Activated CD8-positive, alpha-beta memory T cell treated with anti-CD3 and anti-CD28 coated beads, Interleukin-2, amount 10 ng/mL, durations not matched to agents 7 days and 5 days (primary cell): Measurements from ENCODE around the gene TXNDC2. TPM values are rescaled to one million over a fixed set of nuclear protein-coding genes. Genes with fewer than 3 reads are reported as not detected.

Experiments used
- ATAC-seq: fragments of 150-1000 bp; cut with Tn5 transposase; one replicate; pipeline ENCODE4 v1.10.0; 2021; ENCODE audit warnings: moderate library complexity
- CTCF ChIA-PET: fragments of 350-600 bp; sonication (Branson Sonifier 250); formaldehyde crosslinking; loops from one replicate; lab custom pipeline; 2021; ENCODE audit warnings: antibody characterized with exemption; lab: Charles Lee
- DNase-seq: peaks from one replicate; pipeline ENCODE4 v3.0.0-alpha.2; 2020
- H3K27ac Mint-ChIP-seq: one replicate; pipeline ENCODE4 v1.8.0; 2021; ENCODE audit warnings: mild to moderate bottlenecking, mixed read lengths
- H3K27me3 Mint-ChIP-seq: one replicate; pipeline ENCODE4 v1.8.0; 2021; ENCODE audit warnings: mixed read lengths
- H3K36me3 Mint-ChIP-seq: one replicate; pipeline ENCODE4 v1.8.0; 2021; ENCODE audit warnings: mild to moderate bottlenecking, mixed read lengths
- H3K4me1 Mint-ChIP-seq: one replicate; pipeline ENCODE4 v1.8.0; 2021; ENCODE audit warnings: mixed read lengths
- H3K4me3 Mint-ChIP-seq: one replicate; pipeline ENCODE4 v1.8.0; 2021; ENCODE audit warnings: mild to moderate bottlenecking, moderate library complexity, mixed read lengths
- H3K9me3 Mint-ChIP-seq: one replicate; pipeline ENCODE4 v1.8.0; 2022; ENCODE audit warnings: low read depth, mixed read lengths
- total RNA-seq, 2 experiments: library from RNA; stranded (reverse); gene quantifications; one replicate each; pipeline ENCODE4 v1.2.3, GENCODE V29; 2021

Gene TXNDC2
- total RNA-seq, result not detected

DNA sequence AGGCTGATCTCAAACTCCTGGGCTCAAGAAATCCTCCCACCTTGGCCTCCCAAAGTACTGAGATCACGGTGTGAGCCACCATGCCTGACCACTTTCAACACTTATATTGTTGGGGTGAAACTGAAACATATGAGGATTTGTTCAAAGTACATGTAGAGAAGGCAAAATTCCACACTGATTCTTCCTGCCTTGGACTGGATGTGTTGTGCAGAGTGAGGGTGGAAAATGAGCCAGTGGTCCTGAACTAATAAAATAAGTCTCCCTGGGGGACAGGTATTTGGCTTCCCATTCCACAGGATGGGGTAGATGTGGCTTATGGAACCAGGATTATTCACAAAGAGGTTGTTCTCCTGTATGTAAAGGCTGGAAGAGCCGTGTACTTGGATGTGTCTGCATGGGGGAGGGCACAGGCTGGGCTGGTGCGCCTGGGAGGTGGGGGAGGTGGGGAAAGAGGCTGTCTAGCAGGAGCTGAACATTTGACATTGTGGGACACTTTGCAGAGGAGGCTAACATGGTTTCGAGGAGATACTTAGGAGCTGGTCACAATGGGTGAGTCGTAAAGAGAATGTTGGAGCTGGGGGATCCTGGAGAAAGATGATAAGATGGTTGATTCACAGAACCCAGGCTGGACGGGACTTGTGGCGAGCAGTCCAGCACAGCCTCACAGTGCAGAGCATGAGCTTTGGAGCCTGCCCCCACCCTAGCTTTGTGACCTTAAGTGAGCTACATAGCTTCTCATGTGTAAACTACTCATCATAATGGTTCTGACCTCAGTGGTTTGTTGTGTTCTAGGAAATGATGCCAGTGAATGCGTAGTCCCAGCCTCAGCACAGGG is at the start of gene TXNDC2:
Gene TXNDC2 (plus strand): TSS at position 804 of the 835 bp plus-strand sequence. CDS start 708 bp downstream, outside the sequence.
- Mint-ChIP-seq H3K4me3 (no peak within 1 kb of the TSS), H3K4me1 (peaks cover 12% of the 10 kb centered on the region), H3K27ac (peak within 1 kb of the TSS; percentile 59), H3K36me3 (peaks cover 1% of the 10 kb centered on the region), H3K27me3 (peaks cover 3% of the 10 kb centered on the region), H3K9me3 (no peaks in the 10 kb centered on the region)
- ATAC-seq (peak; percentile 73), DNase-seq (peak; percentile 43)
- CTCF ChIA-PET, result interaction anchor here (1.3 kb wide), 1 partner anchor 9 kb away, joined by 3 read pairs; no protein-coding TSS in a partner anchor

DNA sequence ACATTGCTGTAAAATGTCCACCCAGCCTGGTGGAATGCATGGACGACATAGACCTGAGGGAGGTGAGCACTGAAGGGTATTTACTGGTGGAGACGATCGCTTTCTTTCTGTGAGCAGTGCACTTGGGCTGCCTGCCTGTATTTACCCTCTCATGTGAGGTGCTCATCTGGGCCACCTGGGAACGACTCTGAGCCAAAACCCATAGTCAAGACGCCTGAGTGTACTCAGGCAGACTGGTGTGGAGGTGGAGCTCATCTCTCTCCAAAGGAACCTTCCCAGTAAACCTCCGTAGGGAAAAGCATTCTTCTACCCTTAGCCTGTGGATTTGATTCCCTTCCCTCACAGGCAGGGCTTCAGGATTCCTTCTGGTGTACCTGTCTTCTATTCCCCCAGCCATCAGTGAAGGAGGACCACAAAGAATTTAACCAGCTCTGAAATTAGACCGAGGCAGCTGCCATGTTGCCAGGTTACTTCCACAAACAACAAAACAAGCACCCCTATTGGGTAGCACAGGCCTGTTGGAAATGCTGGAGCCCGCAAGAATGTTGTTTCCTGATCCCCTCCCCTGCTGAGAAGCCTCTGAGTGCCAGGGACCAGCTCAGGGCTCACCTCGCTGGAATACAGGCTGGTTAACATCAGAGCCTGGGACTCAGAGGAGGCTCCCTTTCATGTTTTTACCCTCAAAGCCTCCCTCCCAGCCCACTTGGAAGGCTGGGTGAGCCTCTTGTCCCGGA is 47.5 kb upstream of the TXNDC2 start:
- Mint-ChIP-seq H3K27ac (no peak overlapping the region), H3K36me3 (no peaks in the 10 kb centered on the region), H3K9me3 (no peaks in the 10 kb centered on the region), H3K27me3 (peaks cover 38% of the 10 kb centered on the region), H3K4me3 (no peak overlapping the region), H3K4me1 (no peaks in the 10 kb centered on the region)
- DNase-seq (no peak), ATAC-seq (no peak)
- CTCF ChIA-PET, result no interaction called here

DNA sequence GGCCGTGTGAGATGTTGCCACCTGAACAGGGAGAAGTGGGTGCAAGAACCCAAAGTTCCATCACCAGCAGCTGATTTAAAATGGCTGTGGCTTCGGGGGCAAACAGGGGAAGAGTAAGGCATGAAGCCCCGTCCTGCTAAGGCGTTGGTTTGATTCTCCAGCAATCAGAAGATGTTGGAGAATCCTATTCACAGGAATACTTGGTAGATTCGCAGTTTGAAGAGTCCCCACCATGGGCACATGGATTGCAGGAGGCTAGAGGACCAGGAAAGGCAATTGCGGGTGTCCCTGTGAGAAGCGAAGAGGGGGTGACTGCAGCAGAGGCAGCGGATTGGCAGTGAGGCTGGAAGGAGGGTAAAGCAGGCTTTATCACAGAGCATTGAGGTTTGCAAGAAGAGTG is 46.6 kb upstream of the TXNDC2 start:
- no peaks in the 10 kb centered on the region for H3K9me3 Mint-ChIP-seq

DNA sequence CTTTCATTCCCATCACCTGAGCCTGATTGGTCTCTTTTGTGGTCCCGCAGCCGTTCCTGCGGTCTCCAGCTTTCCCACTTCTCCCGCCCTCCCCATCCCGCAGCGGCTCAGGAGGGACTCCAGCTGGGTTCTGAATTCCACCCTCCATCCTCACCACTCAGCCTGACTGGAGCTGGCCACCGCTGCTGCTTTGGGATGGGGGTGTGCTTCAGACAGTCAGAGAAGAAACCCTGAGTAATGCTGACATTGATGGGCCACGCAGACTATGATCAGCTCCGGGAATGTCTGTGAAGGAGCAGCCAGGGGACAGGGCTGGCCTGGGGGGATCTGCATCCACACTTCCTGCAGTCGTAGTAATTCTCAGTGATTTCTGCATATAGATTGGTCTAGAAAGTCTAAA is 45.9 kb upstream of the TXNDC2 start:
- Mint-ChIP-seq H3K9me3 (no peaks in the 10 kb centered on the region), H3K27me3 (peaks cover 35% of the 10 kb centered on the region), H3K27ac (no peak overlapping the region), H3K4me1 (no peaks in the 10 kb centered on the region), H3K36me3 (no peaks in the 10 kb centered on the region), H3K4me3 (no peak overlapping the region)
- CTCF ChIA-PET, result no interaction called here
- ATAC-seq (no peak), DNase-seq (no peak)

More for the DNA sequence above, 46.6 kb upstream of the TXNDC2 start:
- CTCF ChIA-PET, result no interaction called here
- no peak for ATAC-seq
- Mint-ChIP-seq H3K4me1 (no peaks in the 10 kb centered on the region), H3K27me3 (peaks cover 37% of the 10 kb centered on the region), H3K36me3 (no peaks in the 10 kb centered on the region), H3K4me3 (no peak overlapping the region), H3K27ac (no peak overlapping the region)
- DNase-seq, result no peak

DNA sequence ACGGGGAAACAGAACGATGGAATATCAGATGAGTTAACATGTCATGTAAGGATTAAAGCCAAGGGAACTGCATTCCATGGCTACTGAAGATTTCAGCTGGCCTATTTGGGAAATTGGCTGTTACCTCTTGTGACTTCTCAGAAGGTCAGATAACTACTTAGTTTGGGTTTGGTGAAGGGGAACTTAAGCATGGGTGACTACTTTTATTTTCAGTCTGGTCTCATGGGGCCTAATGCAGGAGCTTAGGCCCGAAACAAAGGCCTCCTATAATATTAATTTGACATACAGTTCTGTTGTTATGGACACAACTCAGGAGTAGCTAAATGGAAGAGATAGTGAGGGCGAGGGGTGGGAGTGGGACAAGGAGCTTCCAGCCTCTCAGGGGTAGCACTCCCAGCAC is 44.0 kb upstream of the TXNDC2 start:
- ATAC-seq (no peak), DNase-seq (no peak)
- Mint-ChIP-seq H3K4me1 (no peaks in the 10 kb centered on the region), H3K27ac (no peak overlapping the region), H3K4me3 (no peak overlapping the region), H3K9me3 (no peaks in the 10 kb centered on the region), H3K27me3 (peaks cover 25% of the 10 kb centered on the region), H3K36me3 (no peaks in the 10 kb centered on the region)
- CTCF ChIA-PET, result no interaction called here

DNA sequence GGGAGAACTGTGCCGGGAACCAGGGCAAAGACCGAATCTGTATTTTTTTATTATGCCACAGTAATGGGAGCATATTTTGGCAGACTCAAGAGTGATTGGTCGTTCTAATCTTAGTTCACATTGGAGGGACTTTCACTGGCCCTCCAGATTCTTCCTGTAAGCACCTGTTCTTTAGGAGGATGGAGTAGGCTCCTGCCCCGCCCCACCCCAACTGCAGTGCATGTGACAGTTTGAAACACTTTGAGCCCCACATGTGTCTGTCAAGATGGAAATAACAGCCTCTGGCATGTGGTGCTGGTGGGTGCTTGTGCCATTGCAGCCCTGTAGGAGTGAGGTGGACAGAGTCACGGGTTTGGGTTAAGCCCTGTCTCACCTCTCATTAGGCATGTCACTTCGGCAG is 43.3 kb upstream of the TXNDC2 start:
- H3K27me3 Mint-ChIP-seq, result peaks cover 25% of the 10 kb centered on the region
- H3K4me3 Mint-ChIP-seq, result no peak overlapping the region
- H3K9me3 Mint-ChIP-seq, result no peaks in the 10 kb centered on the region
- no peak for ATAC-seq
- no peak for DNase-seq
- H3K4me1 Mint-ChIP-seq, result no peaks in the 10 kb centered on the region
- CTCF ChIA-PET, result no interaction called here
- H3K27ac Mint-ChIP-seq, result no peak overlapping the region
- no peaks in the 10 kb centered on the region for H3K36me3 Mint-ChIP-seq

DNA sequence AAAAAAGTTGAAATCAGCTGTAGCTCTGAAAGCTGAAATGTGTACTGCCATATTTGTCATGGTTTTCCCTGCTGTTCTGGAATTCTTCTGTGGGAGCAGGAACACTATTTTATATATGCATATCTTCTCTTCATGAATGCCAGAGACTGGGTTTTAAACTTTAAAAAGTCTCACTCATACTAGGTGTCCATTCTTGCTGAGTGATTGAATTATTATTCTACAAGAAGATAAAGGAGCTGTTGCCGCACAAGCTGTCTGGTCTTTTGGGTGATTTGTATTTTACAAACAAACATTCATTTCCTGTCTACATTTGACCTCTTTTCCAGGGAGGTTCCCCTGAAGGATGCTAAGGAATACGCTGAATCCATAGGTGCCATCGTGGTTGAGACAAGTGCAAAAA is 40.5 kb upstream of the TXNDC2 start:
- Mint-ChIP-seq H3K9me3 (no peaks in the 10 kb centered on the region), H3K27ac (no peak overlapping the region), H3K27me3 (peaks cover 28% of the 10 kb centered on the region), H3K36me3 (no peaks in the 10 kb centered on the region), H3K4me3 (no peak overlapping the region), H3K4me1 (no peaks in the 10 kb centered on the region)
- CTCF ChIA-PET, result no interaction called here
- ATAC-seq (no peak), DNase-seq (no peak)

DNA sequence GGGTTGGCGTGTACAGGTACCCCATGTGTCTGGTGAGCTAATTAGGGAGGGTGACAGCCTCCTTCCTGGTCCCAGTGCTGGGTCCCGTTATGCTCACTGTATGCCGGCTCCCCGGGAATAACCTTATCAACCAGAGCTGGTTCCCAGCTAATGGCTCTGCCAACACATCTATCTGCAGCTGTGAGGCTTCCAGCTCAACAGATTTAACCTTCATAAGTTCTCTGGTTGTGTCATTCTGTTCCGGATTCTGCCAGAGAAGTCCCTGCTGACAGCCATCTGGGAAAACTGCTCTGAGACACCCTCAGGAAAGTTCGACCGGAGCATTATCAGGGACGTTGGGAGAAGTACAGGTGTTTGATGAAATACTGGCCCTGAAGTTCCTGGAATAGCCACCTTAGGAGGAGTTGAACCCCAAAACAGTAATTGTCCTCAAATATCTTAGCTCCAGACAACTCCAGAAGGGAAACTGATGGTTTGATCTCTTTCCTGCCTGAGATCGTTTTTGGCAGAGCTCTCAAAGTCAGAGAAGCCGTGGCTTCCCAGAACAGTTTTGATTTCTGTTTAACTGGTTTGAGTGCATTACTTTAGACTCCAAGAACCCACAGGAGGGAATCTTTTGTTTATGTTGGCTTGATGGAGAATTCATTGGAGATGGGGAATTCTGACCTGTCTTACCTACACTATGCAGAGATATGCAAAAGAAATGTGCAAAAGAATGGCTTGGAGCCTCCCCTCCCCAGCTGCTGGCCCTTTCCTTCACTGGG is 39.4 kb upstream of the TXNDC2 start:
- DNase-seq, result no peak
- Mint-ChIP-seq H3K36me3 (no peaks in the 10 kb centered on the region), H3K27me3 (peaks cover 32% of the 10 kb centered on the region), H3K9me3 (no peaks in the 10 kb centered on the region), H3K4me1 (no peaks in the 10 kb centered on the region), H3K4me3 (no peak overlapping the region), H3K27ac (no peak overlapping the region)
- CTCF ChIA-PET, result no interaction called here
- ATAC-seq, result no peak

DNA sequence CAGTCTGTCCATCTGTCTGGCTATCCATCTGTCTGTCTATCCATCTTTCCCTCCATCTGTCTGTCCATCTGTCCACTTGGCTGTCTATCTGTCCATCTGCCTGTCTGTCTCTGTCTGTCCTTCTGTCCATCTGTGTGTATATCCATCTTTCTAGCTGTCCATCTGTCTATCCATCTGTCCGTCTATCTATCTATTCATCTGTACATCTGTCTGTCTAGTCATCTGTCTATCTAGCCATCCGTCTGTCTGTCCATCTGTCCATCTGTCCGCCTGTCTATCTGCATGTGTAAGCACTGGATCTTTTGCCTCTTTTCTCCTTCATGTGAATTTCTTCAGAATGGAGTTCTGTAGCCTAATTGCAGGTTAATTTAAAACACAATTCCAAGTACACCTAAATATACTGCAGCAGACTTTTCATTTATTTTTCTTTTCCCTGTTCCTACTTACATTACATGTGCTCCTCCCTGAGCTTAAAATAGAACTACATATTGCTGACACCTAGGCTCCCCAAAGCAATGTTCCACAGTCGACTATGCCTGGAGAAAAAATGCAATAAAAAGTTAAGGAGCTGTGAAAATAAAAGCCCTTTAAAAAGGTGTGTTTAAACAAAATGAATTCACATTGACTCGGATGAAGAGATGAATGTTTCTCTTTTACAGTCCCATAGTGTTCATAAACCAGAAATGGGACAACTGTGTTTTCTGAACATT is 37.4 kb upstream of the TXNDC2 start:
- ATAC-seq (no peak), DNase-seq (no peak)
- Mint-ChIP-seq H3K4me3 (no peak overlapping the region), H3K27ac (no peak overlapping the region), H3K4me1 (no peaks in the 10 kb centered on the region), H3K9me3 (no peaks in the 10 kb centered on the region), H3K36me3 (no peaks in the 10 kb centered on the region), H3K27me3 (peaks cover 36% of the 10 kb centered on the region)
- CTCF ChIA-PET, result no interaction called here

DNA sequence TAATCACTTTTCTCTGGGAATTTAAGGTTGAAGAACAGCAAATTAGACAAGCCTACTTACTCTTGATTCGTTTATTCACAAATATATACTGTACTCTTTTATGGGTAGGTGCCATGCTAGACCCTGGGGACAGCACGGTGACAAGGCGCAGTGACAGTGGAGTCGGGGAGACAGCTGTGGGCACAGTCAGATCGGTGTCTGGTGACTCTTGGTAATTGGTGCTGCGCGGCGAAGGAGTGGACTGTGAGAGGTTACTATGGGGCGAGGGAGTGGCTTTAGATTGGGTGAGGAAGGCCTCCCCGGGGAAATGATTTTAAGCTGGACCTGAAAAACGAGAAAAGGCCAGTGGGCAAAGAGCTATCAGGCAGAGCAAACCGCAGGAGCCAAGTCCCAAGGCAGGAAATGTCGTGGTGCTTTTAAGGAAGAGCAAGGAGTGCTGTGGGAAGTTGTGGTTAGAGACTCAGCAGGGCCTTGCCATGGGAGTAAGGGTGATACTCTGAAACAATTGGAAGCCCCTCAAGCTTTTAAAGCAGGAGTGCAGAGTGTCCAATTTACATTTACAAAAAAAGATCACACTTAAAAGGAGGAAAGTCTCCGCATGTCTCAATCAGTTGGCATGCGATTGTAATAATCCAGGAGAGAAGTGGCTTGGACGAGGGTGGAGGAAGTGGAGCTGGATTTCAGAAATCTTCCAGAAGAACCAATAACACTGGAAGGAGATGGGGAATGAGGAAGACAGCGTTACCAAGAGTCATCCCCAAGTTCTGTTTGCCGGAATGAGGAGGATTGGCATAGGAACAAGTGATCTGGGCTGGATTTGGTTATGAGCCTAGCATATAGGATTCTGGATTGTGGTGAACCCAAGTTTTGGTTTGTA is 36.1 kb upstream of the TXNDC2 start:
- CTCF ChIA-PET, result no interaction called here
- peaks cover 45% of the 10 kb centered on the region for H3K27me3 Mint-ChIP-seq
- no peaks in the 10 kb centered on the region for H3K36me3 Mint-ChIP-seq
- no peak overlapping the region for H3K27ac Mint-ChIP-seq
- no peaks in the 10 kb centered on the region for H3K9me3 Mint-ChIP-seq
- H3K4me3 Mint-ChIP-seq, result no peak overlapping the region
- no peak for DNase-seq
- no peak for ATAC-seq
- no peaks in the 10 kb centered on the region for H3K4me1 Mint-ChIP-seq

DNA sequence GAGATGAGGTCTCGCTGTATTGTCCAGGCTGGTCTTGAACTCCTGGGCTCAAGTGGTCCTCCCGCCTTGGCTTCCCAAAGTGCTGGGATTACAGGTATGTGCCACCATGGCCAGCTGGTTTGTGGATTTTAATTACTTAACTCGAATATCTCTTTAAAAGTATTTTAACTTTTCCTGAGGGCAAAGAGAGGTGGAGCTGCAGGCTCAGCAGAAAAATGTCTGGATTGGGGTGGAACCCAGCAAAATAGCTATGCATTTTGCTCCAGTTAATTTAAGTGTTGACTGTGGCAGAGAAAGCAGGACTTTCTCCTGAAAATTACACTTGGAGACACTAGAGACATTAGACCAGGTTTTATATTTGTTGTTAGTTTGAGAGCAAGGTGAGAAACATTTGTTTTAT is 35.5 kb upstream of the TXNDC2 start:
- peaks cover 49% of the 10 kb centered on the region for H3K27me3 Mint-ChIP-seq
- no peak for DNase-seq
- H3K4me3 Mint-ChIP-seq, result no peak overlapping the region
- no peak for ATAC-seq
- CTCF ChIA-PET, result no interaction called here
- H3K36me3 Mint-ChIP-seq, result no peaks in the 10 kb centered on the region
- H3K4me1 Mint-ChIP-seq, result no peaks in the 10 kb centered on the region
- H3K9me3 Mint-ChIP-seq, result no peaks in the 10 kb centered on the region
- H3K27ac Mint-ChIP-seq, result no peak overlapping the region

DNA sequence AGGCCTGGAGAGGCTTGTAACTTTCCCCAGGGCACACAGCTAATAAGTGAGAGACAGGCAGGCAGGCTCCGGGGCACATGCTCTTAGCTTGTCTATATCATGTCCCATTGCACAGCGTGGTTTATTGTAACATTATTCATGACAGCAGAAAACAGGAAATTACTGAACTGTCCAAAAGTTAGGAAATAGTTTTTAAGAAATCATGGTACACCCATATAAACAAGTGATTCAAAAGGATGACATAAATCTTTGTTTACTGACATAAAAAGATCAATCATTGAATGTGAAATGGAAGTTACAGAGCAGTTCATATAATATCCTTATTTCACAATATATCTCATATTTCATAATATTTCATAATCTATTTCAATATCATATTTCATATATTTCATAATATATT is 34.3 kb upstream of the TXNDC2 start:
- Mint-ChIP-seq H3K36me3 (no peaks in the 10 kb centered on the region), H3K9me3 (no peaks in the 10 kb centered on the region), H3K27me3 (peaks cover 53% of the 10 kb centered on the region), H3K4me1 (no peaks in the 10 kb centered on the region), H3K4me3 (no peak overlapping the region), H3K27ac (no peak overlapping the region)
- DNase-seq, result no peak
- CTCF ChIA-PET, result no interaction called here
- no peak for ATAC-seq
